OCI-LY1 (cell line): ENCODE results near the gene RSPH6A.
A peak's percentile ranks its signal among the peaks of the same experiment; 100 is the strongest.

ENCODE experiments used
- H2AFZ ChIP-seq: fragments of 200-600 bp; sonication (generic), shearing (Covaris generic); 2 replicates; pipeline ENCODE4 v1.6.0; 2014; ENCODE audit warnings: antibody characterized with exemption, mild to moderate bottlenecking, low read length
- H3F3A ChIP-seq: fragments of 200-600 bp; sonication (generic), shearing (Covaris generic); 2 replicates; pipeline ENCODE4 v1.6.0; 2014; ENCODE audit warnings: mild to moderate bottlenecking, antibody characterized with exemption, low read length, moderate library complexity; ENCODE audit not compliant: insufficient read depth
- H3K27ac ChIP-seq: fragments of 200-600 bp; sonication (generic); 2 replicates; pipeline ENCODE4 v1.5.1; 2014; ENCODE audit warnings: low read length, mixed run types, mild to moderate bottlenecking, low read depth; ENCODE audit not compliant: poor library complexity, severe bottlenecking
- H3K27me3 ChIP-seq: fragments of 200-600 bp; sonication (generic); 2 replicates; pipeline ENCODE4 v1.6.0; 2014; ENCODE audit warnings: antibody characterized with exemption, mild to moderate bottlenecking, low read length, moderate library complexity; ENCODE audit not compliant: insufficient read depth
- H3K36me3 ChIP-seq: fragments of 200-600 bp; sonication (generic); 2 replicates; pipeline ENCODE4 v1.6.1; 2014; ENCODE audit warnings: mild to moderate bottlenecking, antibody characterized with exemption, low read length, moderate library complexity, mixed read lengths; ENCODE audit not compliant: insufficient read depth
- H3K4me1 ChIP-seq: fragments of 200-600 bp; sonication (generic); 2 replicates; pipeline ENCODE4 v1.5.1; 2014; ENCODE audit warnings: mild to moderate bottlenecking, low read length, moderate library complexity; ENCODE audit not compliant: insufficient read depth, severe bottlenecking
- H3K4me2 ChIP-seq: fragments of 200-600 bp; sonication (generic), shearing (Covaris generic); 2 replicates; pipeline ENCODE4 v1.6.1; 2014; ENCODE audit warnings: low read length
- H3K4me3 ChIP-seq: fragments of 200-600 bp; sonication (generic); 2 replicates; pipeline ENCODE4 v1.5.1; 2014; ENCODE audit warnings: low read length, low read depth, mild to moderate bottlenecking, mixed read lengths; ENCODE audit not compliant: poor library complexity, severe bottlenecking
- H3K79me2 ChIP-seq: fragments of 200-600 bp; shearing (Covaris generic); 2 replicates; pipeline ENCODE4 v1.6.1; 2016; ENCODE audit warnings: mixed run types, low read length, mixed read lengths; ENCODE audit not compliant: insufficient read depth
- H3K9ac ChIP-seq: fragments of 200-600 bp; sonication (generic), shearing (Covaris generic); 2 replicates; pipeline ENCODE4 v1.6.1; 2014; ENCODE audit warnings: mild to moderate bottlenecking, low read length, mixed read lengths
- H3K9me2 ChIP-seq: fragments of 200-600 bp; sonication (generic), shearing (Covaris generic); 2 replicates; pipeline ENCODE4 v1.6.1; 2014; ENCODE audit warnings: low read depth, mild to moderate bottlenecking, low read length, mixed read lengths
- H3K9me3 ChIP-seq: fragments of 200-600 bp; shearing (Covaris generic); 2 replicates; pipeline ENCODE4 v1.6.1; 2014; ENCODE audit warnings: low read length, mixed read lengths
- H4K20me1 ChIP-seq: fragments of 200-600 bp; sonication (generic), shearing (Covaris generic); 2 replicates; pipeline ENCODE4 v1.6.0; 2016; ENCODE audit warnings: mild to moderate bottlenecking, low read length; ENCODE audit not compliant: insufficient read depth
- EZH2 ChIP-seq: fragments of 200-600 bp; sonication (generic), shearing (Covaris generic); IDR thresholded peaks from 2 replicates; pipeline ENCODE4 v1.8.0; 2017; ENCODE audit warnings: borderline replicate concordance, mixed run types, mild to moderate bottlenecking, antibody characterized with exemption, low read length, moderate library complexity, mixed read lengths
- TF ChIP-seq, protein P1 (sequence below): fragments of 200-600 bp; sonication (generic), shearing (Covaris generic); IDR thresholded peaks from 2 replicates; pipeline ENCODE4 v1.5.1; 2017; ENCODE audit warnings: mild to moderate bottlenecking, antibody characterized with exemption, low read length, moderate library complexity, mixed read lengths

RSPH6A gene

DNA sequence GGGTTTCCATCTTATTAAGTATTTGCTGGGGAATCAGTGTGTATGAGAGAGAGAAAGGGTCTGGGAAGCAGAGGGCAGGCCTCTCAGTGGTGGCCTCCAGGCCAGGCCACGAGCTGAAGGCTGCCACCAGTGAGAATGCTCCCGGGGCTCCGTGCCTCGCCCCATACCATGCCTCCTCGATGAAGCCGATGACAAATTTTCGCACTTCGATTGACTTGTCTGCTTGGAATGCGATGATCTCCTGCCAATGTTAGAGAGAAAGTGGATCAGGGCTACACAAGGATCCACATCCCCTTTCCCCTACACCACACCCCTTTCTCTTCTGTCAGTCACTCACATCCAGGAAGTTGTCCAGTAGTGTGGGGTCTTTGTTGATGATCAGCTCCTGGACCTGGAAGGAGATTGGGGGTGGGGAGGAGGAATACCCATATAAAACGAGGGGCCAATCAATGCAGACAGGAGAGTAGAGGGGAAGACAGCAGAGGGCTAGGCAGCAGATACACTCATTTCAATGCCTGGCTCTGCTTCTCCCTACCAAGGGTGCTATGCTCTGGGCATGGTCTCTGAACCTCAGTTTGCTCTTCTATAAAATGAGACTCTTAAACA is 37.1 kb upstream of the RSPH6A start:
- Histone ChIP-seq H4K20me1 (no peaks in the 10 kb centered on the region), H3K9me2 (no peaks in the 10 kb centered on the region), H3K9me3 (no peaks in the 10 kb centered on the region), H3K4me2 (no peak overlapping the region), H3K27ac (no peak overlapping the region), H3K36me3 (peaks cover 79% of the 10 kb centered on the region), H3K27me3 (no peaks in the 10 kb centered on the region), H3K4me3 (no peak overlapping the region), H3K4me1 (no peaks in the 10 kb centered on the region), H2AFZ (no peak overlapping the region), H3K79me2 (no peaks in the 10 kb centered on the region), H3F3A (no peaks in the 10 kb centered on the region), H3K9ac (no peak overlapping the region)
- TF ChIP-seq EZH2 = no peak
- TF ChIP-seq, protein P1, sequence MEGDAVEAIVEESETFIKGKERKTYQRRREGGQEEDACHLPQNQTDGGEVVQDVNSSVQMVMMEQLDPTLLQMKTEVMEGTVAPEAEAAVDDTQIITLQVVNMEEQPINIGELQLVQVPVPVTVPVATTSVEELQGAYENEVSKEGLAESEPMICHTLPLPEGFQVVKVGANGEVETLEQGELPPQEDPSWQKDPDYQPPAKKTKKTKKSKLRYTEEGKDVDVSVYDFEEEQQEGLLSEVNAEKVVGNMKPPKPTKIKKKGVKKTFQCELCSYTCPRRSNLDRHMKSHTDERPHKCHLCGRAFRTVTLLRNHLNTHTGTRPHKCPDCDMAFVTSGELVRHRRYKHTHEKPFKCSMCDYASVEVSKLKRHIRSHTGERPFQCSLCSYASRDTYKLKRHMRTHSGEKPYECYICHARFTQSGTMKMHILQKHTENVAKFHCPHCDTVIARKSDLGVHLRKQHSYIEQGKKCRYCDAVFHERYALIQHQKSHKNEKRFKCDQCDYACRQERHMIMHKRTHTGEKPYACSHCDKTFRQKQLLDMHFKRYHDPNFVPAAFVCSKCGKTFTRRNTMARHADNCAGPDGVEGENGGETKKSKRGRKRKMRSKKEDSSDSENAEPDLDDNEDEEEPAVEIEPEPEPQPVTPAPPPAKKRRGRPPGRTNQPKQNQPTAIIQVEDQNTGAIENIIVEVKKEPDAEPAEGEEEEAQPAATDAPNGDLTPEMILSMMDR = no peak

DNA sequence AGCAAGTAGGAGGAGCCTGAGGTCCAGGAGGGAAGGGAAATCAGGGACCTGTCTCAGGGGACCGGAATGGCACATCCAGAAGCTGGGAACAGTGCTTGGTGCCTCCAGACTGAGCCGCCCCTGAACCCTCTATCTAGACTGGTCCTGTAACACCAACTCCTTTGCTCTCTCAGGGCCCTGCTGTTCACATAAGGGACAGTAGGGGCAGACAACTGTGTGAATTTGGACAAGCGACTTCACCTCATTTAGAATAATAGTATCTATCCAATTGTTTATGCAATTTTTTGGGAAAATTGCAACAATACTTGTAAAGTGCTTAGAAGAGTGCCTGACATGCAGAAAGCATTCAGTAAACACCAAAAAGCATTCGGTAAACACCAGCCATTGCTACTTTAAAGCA is 33.8 kb upstream of the RSPH6A start:
- no peak overlapping the region for H3K4me3 ChIP-seq
- H3K9me3 ChIP-seq = no peaks in the 10 kb centered on the region
- no peaks in the 10 kb centered on the region for H3K4me1 ChIP-seq
- H3K27ac ChIP-seq = no peak overlapping the region
- no peaks in the 10 kb centered on the region for H3F3A ChIP-seq
- H3K79me2 ChIP-seq = no peaks in the 10 kb centered on the region
- peaks cover 96% of the 10 kb centered on the region for H3K36me3 ChIP-seq
- H4K20me1 ChIP-seq = no peaks in the 10 kb centered on the region
- H3K4me2 ChIP-seq = no peak overlapping the region
- H3K9me2 ChIP-seq = no peaks in the 10 kb centered on the region
- TF ChIP-seq, protein P1 = peak; percentile 37
- TF ChIP-seq EZH2 = no peak
- H3K9ac ChIP-seq = no peak overlapping the region
- no peak overlapping the region for H2AFZ ChIP-seq
- no peaks in the 10 kb centered on the region for H3K27me3 ChIP-seq

DNA sequence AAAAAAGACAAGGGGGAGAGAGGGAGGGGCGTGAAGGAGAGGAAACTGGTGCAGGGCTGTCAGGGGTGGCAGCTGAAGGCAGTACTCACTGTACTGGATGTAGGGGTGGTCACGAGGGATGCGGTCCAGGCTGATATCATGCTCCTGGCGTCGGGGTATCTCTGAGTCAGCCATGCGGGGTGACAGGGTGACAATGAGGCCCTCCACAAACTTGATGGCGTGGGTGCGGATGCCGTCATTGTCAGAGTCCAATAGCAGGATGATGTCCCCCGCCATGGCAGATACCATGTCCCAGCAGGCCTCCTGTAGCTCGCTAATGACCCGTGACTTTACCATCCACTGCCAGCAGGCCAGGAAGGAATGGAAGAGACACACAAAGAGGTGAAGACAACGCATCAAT is 32.6 kb upstream of the RSPH6A start:
- Histone ChIP-seq H3K36me3 (peaks cover 95% of the 10 kb centered on the region), H3K4me3 (no peak overlapping the region), H4K20me1 (no peaks in the 10 kb centered on the region), H3K4me1 (no peaks in the 10 kb centered on the region), H2AFZ (no peak overlapping the region), H3K79me2 (no peaks in the 10 kb centered on the region), H3F3A (no peaks in the 10 kb centered on the region), H3K9ac (no peak overlapping the region), H3K9me2 (no peaks in the 10 kb centered on the region), H3K4me2 (no peak overlapping the region), H3K27ac (no peak overlapping the region), H3K9me3 (no peaks in the 10 kb centered on the region), H3K27me3 (no peaks in the 10 kb centered on the region)
- no peak for TF ChIP-seq EZH2

DNA sequence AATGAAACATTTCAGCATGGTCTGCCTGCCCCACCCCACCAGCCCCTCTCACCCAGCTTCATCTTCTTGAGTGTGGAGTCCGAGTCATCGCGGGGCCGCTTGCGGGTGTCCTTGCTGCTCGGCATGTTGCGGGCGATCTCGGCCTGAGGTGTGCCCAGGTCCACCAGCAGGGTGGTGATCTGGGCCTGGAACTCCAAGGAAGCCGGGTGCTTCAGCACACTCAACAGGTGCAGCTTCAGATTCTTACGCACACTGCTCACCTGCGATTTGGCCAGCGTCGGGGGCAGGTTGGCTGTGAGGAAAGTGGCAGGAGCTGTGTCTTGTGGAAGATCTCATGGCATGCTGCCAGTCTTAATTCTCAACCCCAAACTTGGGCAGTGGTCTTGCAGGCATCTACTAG is 27.1 kb upstream of the RSPH6A start:
- TF ChIP-seq EZH2 = no peak
- TF ChIP-seq, protein P1 = no peak
- H4K20me1 ChIP-seq = no peaks in the 10 kb centered on the region
- no peak overlapping the region for H3K27ac ChIP-seq
- H3K4me3 ChIP-seq = no peak overlapping the region
- H3K9ac ChIP-seq = no peak overlapping the region
- no peak overlapping the region for H3K4me2 ChIP-seq
- no peaks in the 10 kb centered on the region for H3K27me3 ChIP-seq
- no peaks in the 10 kb centered on the region for H3K9me3 ChIP-seq
- no peaks in the 10 kb centered on the region for H3K9me2 ChIP-seq
- H3K36me3 ChIP-seq = peaks cover 95% of the 10 kb centered on the region
- no peaks in the 10 kb centered on the region for H3K4me1 ChIP-seq
- H2AFZ ChIP-seq = no peak overlapping the region
- H3K79me2 ChIP-seq = no peaks in the 10 kb centered on the region
- H3F3A ChIP-seq = no peaks in the 10 kb centered on the region
